GM20000 (cell line): ENCODE results near the gene UBR2.
"Not testable (repeated sequence)": the region's sequence is repeated elsewhere in the genome, so short reads cannot be mapped to it uniquely, and the experiment has no call there.

Source experiments
- DNase-seq: peaks from one replicate; pipeline ENCODE4 v3.0.0; 2012; ENCODE audit warnings: low spot score
- TF ChIP-seq, protein P1 (sequence below): IDR thresholded peaks from 2 replicates; pipeline ENCODE4 v1.5.1; 2012; ENCODE audit warnings: mild to moderate bottlenecking, control low read depth; ENCODE audit errors: extremely low read depth, missing control alignments

UBR2 gene

DNA sequence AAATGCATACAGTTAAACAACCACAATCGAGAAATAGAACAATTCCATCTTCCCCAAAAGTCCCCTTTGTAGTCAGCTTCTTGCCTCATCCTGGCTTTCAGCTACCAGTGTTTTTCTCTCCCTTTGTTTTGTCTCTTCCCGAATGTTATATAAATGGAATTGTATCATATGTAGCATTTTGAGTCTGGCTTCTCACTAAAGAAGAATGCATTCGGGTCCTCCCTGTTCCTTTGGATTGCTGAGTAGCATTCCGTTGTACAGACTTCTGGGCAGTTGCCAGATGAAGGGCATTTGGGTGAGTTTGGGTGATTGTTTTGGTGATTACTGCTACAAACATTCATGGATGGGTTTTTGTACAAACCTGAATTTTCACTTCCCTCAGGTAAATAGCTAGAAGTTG is 130.8 kb downstream of the UBR2 start:
- no peak for DNase-seq
- TF ChIP-seq, protein P1, sequence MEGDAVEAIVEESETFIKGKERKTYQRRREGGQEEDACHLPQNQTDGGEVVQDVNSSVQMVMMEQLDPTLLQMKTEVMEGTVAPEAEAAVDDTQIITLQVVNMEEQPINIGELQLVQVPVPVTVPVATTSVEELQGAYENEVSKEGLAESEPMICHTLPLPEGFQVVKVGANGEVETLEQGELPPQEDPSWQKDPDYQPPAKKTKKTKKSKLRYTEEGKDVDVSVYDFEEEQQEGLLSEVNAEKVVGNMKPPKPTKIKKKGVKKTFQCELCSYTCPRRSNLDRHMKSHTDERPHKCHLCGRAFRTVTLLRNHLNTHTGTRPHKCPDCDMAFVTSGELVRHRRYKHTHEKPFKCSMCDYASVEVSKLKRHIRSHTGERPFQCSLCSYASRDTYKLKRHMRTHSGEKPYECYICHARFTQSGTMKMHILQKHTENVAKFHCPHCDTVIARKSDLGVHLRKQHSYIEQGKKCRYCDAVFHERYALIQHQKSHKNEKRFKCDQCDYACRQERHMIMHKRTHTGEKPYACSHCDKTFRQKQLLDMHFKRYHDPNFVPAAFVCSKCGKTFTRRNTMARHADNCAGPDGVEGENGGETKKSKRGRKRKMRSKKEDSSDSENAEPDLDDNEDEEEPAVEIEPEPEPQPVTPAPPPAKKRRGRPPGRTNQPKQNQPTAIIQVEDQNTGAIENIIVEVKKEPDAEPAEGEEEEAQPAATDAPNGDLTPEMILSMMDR = no peak

DNA sequence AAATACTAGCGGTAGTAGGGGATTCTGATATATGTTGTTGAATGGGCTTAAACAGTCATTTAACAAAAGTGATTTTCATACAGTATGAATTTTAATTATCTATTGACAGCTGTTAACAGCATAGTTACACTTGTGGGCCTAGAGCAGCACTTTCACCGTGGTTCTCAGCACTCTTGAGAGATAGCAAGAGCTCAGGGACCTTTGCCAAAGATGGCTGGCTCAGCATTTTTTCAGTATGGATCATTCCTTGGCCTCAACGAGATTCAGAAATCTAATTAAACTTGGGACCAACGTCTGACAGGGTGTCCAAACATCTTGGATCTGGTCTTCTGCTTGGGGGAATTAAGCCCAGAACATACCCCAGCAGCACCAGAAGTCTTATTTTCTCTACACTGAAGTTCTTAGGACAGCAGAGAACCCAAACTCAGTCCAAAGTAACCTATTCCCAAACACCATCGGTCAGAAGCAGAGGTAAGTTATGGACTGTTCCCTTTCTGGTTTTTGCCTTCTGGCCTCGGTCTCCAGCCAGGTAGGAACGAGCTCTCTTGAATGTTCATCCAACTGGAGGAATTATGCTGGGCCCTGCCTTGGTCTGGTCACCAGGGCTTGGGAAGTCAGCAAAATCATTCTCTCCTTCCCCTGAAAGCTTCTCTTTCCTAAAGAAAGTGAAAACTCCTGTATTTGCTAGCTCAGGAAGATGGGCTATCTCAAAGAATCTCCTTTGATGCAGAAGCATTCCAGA is 132.9 kb downstream of the UBR2 start:
- TF ChIP-seq, protein P1 = no peak
- no peak for DNase-seq

DNA sequence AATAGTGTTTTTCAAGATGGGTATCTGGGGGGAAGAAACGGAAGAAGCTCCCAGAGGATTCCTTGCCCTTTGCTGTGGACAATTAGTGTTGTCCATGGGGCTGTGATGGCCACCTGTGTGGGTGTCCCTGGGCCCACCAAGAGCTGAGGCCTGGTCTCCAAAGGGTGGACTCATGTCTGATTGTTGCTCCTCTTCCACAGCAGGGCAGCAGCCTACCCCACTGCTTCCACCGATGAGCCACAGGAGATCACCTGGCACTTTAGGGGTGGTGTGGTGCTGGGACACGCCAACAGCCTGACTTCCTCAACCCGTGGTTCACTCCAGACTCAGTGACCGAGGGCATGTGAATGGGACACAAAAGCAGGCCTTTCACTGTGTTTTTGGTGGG is 133.4 kb downstream of the UBR2 start:
- TF ChIP-seq, protein P1 = no peak
- DNase-seq = no peak

DNA sequence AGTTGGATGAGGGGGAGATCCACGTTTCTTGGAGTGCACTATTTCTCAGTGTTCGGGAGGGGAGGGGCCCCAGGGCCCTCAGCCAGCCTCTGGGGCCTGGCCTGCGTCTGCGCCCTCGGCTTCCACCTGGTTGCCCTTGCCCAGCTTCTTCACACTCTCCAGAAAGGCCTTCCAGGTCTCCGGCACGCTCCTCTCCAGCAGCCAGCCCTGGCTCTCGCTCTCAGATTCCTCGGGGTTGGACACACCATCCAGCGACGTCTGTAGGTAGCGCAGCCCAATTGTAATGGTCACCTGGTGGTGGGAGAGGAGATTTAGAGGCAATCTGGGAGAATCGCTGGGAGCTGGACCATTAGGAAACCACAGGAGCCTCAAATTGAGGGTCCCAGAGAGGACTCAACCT is 134.4 kb downstream of the UBR2 start:
- TF ChIP-seq, protein P1 = no peak

DNA sequence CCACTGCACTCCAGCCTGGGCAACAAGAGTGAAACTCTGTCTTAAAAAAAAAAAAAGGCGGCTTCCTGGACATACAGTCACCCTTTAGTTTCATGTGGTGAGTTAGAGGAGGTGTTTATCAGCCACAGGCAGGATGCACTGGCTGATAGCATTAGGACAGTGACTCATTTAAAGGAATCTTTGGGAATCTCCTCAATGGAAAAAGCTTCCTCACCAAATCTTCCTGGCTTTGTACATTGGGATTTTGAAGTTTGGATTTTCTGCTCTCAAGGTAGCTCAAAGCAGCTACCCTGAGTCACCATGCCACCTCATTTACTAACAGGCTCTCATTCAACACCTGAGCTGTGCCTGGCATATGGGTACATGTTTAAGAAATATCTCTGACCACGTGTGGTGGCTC is 138.4 kb downstream of the UBR2 start:
- TF ChIP-seq, protein P1 = no peak
- no peak for DNase-seq

More for the DNA sequence above, 134.4 kb downstream of the UBR2 start:
- no peak for DNase-seq

DNA sequence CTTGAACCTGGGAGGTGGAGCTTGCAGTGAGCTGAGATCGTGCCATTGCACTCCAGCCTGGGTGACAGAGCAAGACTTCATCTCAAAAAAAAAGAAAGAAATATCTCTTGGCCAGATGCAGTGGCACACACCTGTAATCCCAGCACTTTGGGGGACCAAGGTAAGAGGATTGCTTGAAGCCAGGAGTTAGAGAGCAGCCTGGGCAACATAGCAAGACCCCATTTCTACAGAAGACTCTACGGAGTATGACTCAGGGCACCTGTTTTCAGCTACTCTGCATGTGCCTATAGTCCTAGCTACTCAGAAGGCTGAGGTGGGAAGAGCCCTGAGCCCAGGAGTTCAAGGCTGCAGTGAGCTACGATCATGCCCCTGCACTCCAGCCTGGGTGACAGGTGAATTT is 139.0 kb downstream of the UBR2 start:
- DNase-seq = not testable (repeated sequence)

DNA sequence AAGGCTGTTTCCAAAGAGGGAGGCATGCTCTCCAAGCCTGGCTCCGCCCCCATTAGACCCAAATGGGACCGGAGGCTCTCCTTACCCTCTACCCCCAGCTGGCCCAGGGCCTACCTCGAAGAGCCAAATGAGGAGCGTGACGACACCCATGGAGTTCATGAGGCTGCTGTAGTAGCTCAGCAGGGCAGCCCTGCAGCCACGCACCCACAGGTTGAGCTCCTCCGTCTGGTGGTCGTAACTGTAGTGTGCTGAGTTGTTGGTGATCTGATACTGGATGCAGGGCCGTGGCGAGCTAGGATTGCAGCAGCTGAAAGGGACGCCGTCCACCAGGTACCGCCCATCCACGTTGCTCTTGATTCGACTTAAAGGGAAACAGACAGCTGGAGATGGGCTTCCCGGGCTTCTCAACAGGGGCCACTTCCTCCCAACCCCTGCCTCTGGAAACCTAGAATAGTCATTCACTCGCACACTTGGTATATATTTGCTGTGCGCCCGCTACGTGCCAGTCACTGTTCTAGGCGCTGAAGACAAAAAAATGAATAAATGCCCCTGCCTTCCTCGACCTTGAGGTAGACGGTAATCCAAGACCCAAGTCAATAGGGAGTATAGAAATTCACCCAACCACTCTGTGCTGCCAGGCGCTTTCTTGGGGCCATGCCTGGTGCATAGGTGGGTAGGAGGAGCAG is 140.6 kb downstream of the UBR2 start:
- DNase-seq = no peak
- TF ChIP-seq, protein P1 = no peak
